GM12872 (cell line): ENCODE results near the gene RTN3.

Experiments
- CTCF ChIP-seq: IDR thresholded peaks from 3 replicates; pipeline ENCODE4 v1.5.1; 2011; ENCODE audit warnings: low read depth, mild to moderate bottlenecking, low read length, moderate library complexity; ENCODE audit not compliant: insufficient read depth

RTN3 gene

GRCh38 chr11:63804259-63804658 lies 123.0 kb downstream of the RTN3 start:
- TF ChIP-seq CTCF = no peak

- no peak for TF ChIP-seq CTCF
Measured at GRCh38 chr11:63805844-63806415, 124.6 kb downstream of the RTN3 start.
